Activated B cell treated with CpG ODN at 0.5 μM for 24 hours (primary cell): Measurements from ENCODE around the gene IL1RL2. TPM values are rescaled to one million over a fixed set of nuclear protein-coding genes. Genes with fewer than 3 reads are reported as not detected.

Experiments used
- ATAC-seq: fragments of 200-7000 bp; cut with Tn5 transposase; one replicate; pipeline ENCODE4 v1.10.0; 2021; ENCODE audit warnings: low read depth, mild to moderate bottlenecking, moderate library complexity
- CTCF ChIA-PET: fragments of 350-600 bp; sonication (Branson Sonifier 250); formaldehyde crosslinking; loops from one replicate; lab custom pipeline; 2021; ENCODE audit warnings: antibody characterized with exemption; lab: Charles Lee
- POLR2A ChIA-PET: fragments of 350-600 bp; sonication (Branson Sonifier 250); formaldehyde crosslinking; loops from one replicate; lab custom pipeline; 2021; ENCODE audit warnings: antibody characterized with exemption; lab: Charles Lee
- DNase-seq: peaks from one replicate; pipeline ENCODE4 v3.0.0; 2022
- H3K27ac Mint-ChIP-seq: one replicate; pipeline ENCODE4 v1.8.0; 2020; ENCODE audit warnings: mixed read lengths
- H3K27me3 Mint-ChIP-seq: one replicate; pipeline ENCODE4 v1.8.0; 2021; ENCODE audit warnings: mixed read lengths
- H3K36me3 Mint-ChIP-seq: one replicate; pipeline ENCODE4 v1.8.0; 2021; ENCODE audit warnings: low read depth, mixed read lengths
- H3K4me1 Mint-ChIP-seq: one replicate; pipeline ENCODE4 v1.8.0; 2021; ENCODE audit warnings: mixed read lengths
- H3K4me3 Mint-ChIP-seq: one replicate; pipeline ENCODE4 v1.8.0; 2020; ENCODE audit warnings: mild to moderate bottlenecking, mixed read lengths
- H3K9me3 Mint-ChIP-seq: one replicate; pipeline ENCODE4 v1.8.0; 2020; ENCODE audit warnings: mixed read lengths
- intact Hi-C: fragments of 100-400 bp; cut with micrococcal nuclease; formaldehyde crosslinking; loops from one replicate; pipeline ENCODE4 v1.15.1; 2024
- total RNA-seq: library from RNA; stranded (reverse); gene quantifications from 2 replicates; pipeline ENCODE4 v1.2.3, GENCODE V29; 2022
- TF ChIP-seq, protein P1 (sequence below): fragments of 200-600 bp; IDR thresholded peaks from one replicate; pipeline ENCODE4 v1.8.0; 2022; ENCODE audit warnings: antibody characterized with exemption, mild to moderate bottlenecking

Gene IL1RL2
- total RNA-seq, 1 donor from 2014 or later: not detected

DNA sequence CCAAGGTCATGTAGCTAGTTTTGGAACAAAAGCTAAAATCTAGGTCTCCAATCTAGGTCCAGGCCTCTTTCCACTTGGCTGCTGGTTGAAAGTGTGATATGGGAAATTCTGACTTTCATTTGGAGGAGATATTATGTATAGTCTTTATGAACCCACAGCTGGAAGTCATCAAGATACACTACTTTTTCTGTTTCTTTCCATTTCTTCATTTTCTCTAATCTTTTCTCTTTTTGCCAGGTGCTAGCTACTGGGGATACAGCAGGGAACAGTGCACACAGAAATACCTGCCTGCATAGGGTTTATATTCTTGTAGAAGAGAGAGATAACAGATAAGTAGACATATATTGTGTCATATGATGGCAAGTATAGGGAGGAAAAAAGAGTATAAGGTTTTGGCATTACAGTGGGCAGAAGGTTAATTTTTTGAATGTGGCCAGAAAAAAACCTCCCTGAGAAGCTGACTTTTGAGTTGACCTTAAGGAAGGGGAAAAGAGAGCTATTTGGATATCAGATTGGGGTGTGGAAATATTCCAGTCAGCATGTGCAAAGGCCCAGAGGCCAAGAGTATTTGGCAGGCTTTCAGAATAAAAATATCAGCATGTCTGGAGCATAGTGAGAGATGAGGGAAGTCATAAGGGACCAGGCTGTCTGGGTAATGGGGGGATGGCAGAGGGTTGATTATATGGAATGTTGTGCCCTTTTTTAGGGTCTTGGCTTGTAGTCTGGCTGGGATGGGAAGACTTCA, 28.6 kb upstream of the IL1RL2 start:
- ChIA-PET CTCF (no interaction called here), POLR2A (no interaction called here)
- H3K27ac Mint-ChIP-seq: no peak overlapping the region
- DNase-seq (no peak), ATAC-seq (no peak)
- intact Hi-C loops: no loop called here
- TF ChIP-seq, protein P1, sequence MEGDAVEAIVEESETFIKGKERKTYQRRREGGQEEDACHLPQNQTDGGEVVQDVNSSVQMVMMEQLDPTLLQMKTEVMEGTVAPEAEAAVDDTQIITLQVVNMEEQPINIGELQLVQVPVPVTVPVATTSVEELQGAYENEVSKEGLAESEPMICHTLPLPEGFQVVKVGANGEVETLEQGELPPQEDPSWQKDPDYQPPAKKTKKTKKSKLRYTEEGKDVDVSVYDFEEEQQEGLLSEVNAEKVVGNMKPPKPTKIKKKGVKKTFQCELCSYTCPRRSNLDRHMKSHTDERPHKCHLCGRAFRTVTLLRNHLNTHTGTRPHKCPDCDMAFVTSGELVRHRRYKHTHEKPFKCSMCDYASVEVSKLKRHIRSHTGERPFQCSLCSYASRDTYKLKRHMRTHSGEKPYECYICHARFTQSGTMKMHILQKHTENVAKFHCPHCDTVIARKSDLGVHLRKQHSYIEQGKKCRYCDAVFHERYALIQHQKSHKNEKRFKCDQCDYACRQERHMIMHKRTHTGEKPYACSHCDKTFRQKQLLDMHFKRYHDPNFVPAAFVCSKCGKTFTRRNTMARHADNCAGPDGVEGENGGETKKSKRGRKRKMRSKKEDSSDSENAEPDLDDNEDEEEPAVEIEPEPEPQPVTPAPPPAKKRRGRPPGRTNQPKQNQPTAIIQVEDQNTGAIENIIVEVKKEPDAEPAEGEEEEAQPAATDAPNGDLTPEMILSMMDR: no peak
- peaks cover 2% of the 10 kb centered on the region for H3K27me3 Mint-ChIP-seq
- no peaks in the 10 kb centered on the region for H3K36me3 Mint-ChIP-seq
- H3K4me1 Mint-ChIP-seq: no peaks in the 10 kb centered on the region
- H3K9me3 Mint-ChIP-seq: no peaks in the 10 kb centered on the region
- H3K4me3 Mint-ChIP-seq: no peak overlapping the region

DNA sequence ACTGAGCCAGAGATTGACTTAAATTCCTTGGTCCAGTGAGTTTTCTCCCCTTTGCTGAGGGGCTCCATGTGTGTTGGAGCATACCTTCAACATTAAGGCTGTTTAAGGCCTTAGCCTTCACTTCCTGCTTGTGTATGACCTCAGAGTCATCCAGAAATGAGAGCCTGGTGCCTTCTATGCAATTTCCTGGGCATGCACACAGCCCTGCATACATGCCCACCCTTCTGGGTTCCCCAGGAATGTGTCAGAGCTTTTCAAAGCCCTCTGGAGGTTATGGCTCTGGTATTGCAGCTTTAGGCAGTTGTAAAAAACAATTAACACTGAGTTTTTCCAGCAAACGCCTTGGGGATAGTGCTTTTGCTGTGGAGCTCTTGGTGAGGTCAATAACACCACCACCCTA, 27.5 kb upstream of the IL1RL2 start:
- ATAC-seq (no peak), DNase-seq (no peak)
- H3K9me3 Mint-ChIP-seq: no peaks in the 10 kb centered on the region
- CTCF ChIA-PET: no interaction called here
- no peak overlapping the region for H3K27ac Mint-ChIP-seq
- POLR2A ChIA-PET: no interaction called here
- intact Hi-C loops: no loop called here
- no peaks in the 10 kb centered on the region for H3K36me3 Mint-ChIP-seq
- H3K4me1 Mint-ChIP-seq: no peaks in the 10 kb centered on the region
- H3K4me3 Mint-ChIP-seq: no peak overlapping the region
- TF ChIP-seq, protein P1: no peak
- H3K27me3 Mint-ChIP-seq: peaks cover 2% of the 10 kb centered on the region

DNA sequence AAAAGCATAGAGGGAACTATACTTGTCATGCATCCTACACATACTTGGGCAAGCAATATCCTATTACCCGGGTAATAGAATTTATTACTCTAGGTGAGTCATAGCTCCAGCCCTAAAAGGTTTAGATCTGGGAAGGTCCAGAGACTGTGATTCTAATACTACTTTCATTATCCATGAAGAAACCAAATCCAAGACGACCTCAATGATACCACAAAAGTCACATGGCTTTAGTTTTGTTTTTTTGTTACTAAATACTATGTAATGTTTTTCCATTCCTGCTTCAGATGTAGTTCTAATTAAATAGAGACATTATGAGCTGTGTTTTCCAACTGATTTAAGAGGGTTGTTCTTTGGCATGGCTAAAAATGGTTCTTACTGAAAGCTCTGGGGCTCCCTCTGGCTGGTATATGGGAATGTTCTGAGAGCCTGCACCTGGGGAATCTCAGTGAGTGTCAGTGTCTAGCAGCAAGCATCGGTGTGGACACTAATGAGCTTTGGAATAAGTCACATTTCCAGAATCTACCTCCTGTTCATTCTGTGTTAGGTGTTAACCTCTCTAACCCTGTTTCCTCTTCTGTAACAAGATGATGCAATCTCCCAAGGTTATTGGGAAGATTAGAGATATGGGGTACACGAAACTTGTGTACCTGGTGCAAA, 20.5 kb upstream of the IL1RL2 start:
- H3K4me1 Mint-ChIP-seq: no peaks in the 10 kb centered on the region
- TF ChIP-seq, protein P1: no peak
- H3K9me3 Mint-ChIP-seq: no peaks in the 10 kb centered on the region
- DNase-seq: no peak
- no peak overlapping the region for H3K27ac Mint-ChIP-seq
- POLR2A ChIA-PET: no interaction called here
- no peaks in the 10 kb centered on the region for H3K36me3 Mint-ChIP-seq
- CTCF ChIA-PET: no interaction called here
- ATAC-seq: no peak
- no peak overlapping the region for H3K4me3 Mint-ChIP-seq
- intact Hi-C loops: no loop called here
- H3K27me3 Mint-ChIP-seq: peaks cover 5% of the 10 kb centered on the region

DNA sequence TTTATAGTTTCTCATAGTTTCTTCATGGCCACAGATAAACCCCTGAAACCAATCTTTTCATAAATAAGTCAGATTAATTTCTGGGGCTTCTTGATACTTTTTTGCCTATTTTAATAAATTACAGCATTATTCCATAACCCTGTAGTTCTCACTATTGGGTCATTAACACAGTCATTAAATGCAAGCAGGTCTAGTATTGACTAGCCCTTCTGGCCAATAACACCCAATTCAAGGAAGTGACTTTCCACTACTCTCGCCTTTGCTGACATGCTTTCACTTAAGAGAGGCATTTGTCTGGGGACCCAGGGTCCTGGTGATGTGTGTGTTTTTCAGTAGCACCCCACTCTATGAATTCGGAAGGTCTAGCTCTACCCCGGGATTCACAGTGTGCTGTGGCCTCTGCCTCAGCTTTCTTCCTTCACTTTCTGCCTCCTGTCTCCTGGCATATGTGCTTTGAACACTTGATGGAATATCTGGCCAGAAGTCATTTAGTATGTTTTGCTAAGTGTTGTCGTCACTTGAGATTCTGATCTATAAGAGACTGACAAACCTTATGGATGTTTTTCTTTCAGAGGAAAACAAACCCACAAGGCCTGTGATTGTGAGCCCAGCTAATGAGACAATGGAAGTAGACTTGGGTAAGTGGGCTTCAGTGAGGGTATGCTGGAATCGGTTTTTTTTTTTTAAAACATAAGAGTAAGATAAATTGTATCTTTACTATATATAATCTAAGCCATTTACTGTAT, 18.6 kb upstream of the IL1RL2 start:
- CTCF ChIA-PET: no interaction called here
- no peak overlapping the region for H3K27ac Mint-ChIP-seq

More for the DNA sequence above, 18.6 kb upstream of the IL1RL2 start:
- H3K36me3 Mint-ChIP-seq: no peaks in the 10 kb centered on the region
- H3K4me1 Mint-ChIP-seq: no peaks in the 10 kb centered on the region
- POLR2A ChIA-PET: no interaction called here
- TF ChIP-seq, protein P1: no peak
- H3K9me3 Mint-ChIP-seq: no peaks in the 10 kb centered on the region
- intact Hi-C loops: no loop called here
- H3K27me3 Mint-ChIP-seq: peaks cover 3% of the 10 kb centered on the region
- no peak for ATAC-seq
- no peak for DNase-seq
- H3K4me3 Mint-ChIP-seq: no peak overlapping the region
